Measurements from ENCODE around the gene CSF3.

Gene CSF3

DNA sequence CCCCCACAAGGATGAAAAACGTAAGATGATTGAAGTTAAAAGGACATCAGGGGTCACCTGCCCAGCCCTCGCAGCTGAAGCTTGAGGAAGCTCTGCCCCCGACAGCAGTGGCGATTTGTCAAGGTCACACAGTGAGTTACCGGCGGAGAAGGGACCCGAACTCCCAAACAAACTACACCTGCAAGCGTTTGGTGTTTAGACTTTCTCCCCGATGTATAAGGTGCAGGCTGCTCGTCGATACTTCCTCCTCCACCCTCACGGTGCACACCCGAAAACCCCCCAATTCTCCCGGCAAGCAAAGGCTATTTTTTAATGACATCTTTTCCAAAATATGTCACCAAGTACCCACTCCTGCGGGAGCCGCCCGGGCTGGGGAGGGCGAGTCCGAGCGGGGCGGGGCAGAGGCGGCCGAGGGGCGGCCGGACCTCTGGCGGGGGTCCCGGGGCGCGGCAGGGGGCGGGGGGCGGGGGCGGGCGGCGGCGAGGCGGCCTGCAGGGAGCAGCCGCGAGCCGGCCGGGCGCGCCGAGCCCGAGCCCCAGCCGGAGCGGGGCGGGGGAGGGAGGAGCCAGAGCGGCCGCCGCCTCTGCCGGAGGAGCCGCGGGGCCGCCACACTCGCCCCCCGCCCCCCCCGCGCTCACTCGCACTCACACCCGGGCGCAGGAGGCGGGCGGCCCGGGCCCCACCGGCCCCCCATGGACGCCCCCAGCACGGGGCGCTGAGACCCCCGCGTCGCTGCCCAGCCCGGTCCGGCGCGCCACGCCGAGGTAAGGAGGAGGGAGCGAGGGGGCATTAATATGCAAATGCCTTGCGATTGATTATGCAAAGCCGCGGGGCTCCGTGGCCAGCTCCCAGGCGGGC, 47.3 kb downstream of the CSF3 start, which contains the start of gene THRA:
THRA (plus strand) TSS at position 637 of the 858 bp plus-strand sequence. CDS start 11,524 bp downstream, outside the sequence.
- no peak for TF ChIP-seq CREB1 (IDR thresholded peaks at IDR 0.05; ENCODE audit: low read depth)
- TF ChIP-seq RAD21 (IDR thresholded peaks at IDR 0.05; ENCODE audit: low read depth), result peak; percentile 4; the same call in 1 of the 2 replicates

- TF ChIP-seq, protein P1, sequence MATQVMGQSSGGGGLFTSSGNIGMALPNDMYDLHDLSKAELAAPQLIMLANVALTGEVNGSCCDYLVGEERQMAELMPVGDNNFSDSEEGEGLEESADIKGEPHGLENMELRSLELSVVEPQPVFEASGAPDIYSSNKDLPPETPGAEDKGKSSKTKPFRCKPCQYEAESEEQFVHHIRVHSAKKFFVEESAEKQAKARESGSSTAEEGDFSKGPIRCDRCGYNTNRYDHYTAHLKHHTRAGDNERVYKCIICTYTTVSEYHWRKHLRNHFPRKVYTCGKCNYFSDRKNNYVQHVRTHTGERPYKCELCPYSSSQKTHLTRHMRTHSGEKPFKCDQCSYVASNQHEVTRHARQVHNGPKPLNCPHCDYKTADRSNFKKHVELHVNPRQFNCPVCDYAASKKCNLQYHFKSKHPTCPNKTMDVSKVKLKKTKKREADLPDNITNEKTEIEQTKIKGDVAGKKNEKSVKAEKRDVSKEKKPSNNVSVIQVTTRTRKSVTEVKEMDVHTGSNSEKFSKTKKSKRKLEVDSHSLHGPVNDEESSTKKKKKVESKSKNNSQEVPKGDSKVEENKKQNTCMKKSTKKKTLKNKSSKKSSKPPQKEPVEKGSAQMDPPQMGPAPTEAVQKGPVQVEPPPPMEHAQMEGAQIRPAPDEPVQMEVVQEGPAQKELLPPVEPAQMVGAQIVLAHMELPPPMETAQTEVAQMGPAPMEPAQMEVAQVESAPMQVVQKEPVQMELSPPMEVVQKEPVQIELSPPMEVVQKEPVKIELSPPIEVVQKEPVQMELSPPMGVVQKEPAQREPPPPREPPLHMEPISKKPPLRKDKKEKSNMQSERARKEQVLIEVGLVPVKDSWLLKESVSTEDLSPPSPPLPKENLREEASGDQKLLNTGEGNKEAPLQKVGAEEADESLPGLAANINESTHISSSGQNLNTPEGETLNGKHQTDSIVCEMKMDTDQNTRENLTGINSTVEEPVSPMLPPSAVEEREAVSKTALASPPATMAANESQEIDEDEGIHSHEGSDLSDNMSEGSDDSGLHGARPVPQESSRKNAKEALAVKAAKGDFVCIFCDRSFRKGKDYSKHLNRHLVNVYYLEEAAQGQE (IDR thresholded peaks at IDR 0.05; ENCODE audit: low read depth), result no peak
- TF ChIP-seq USF1 (IDR thresholded peaks at IDR 0.05), result no peak
- no peak for TF ChIP-seq FOXM1 (IDR thresholded peaks at IDR 0.05; ENCODE audit: borderline replicate concordance, low read depth)
- peak; percentile 56 for TF ChIP-seq CEBPB (IDR thresholded peaks at IDR 0.05)
- no peak for TF ChIP-seq NFIC (IDR thresholded peaks at IDR 0.05)
- TF ChIP-seq ZBTB7A (IDR thresholded peaks at IDR 0.05; ENCODE audit: low read depth), result peak; percentile 85; the same call in 1 of the 2 replicates
- no peak for TF ChIP-seq RAD21 (IDR thresholded peaks at IDR 0.05; ENCODE audit: low read depth)
- TF ChIP-seq YY1 (IDR thresholded peaks at IDR 0.05; ENCODE audit: low read depth), result peak; percentile 45; the same call in 1 of the 2 replicates
- peak; percentile 47; the same call in 1 of the 2 replicates for TF ChIP-seq TEAD4 (IDR thresholded peaks at IDR 0.05)
- TF ChIP-seq TCF12 (IDR thresholded peaks at IDR 0.05; ENCODE audit: low read depth), result no peak
- TF ChIP-seq TAF1 (IDR thresholded peaks at IDR 0.05; ENCODE audit: low read depth), result peak; percentile 32; the same call in 1 of the 2 replicates
- TF ChIP-seq EP300 (IDR thresholded peaks at IDR 0.05; ENCODE audit: borderline replicate concordance), result no peak
Observed at GRCh38 chr17:40063187-40063771, 48.0 kb downstream of the CSF3 start.

DNA sequence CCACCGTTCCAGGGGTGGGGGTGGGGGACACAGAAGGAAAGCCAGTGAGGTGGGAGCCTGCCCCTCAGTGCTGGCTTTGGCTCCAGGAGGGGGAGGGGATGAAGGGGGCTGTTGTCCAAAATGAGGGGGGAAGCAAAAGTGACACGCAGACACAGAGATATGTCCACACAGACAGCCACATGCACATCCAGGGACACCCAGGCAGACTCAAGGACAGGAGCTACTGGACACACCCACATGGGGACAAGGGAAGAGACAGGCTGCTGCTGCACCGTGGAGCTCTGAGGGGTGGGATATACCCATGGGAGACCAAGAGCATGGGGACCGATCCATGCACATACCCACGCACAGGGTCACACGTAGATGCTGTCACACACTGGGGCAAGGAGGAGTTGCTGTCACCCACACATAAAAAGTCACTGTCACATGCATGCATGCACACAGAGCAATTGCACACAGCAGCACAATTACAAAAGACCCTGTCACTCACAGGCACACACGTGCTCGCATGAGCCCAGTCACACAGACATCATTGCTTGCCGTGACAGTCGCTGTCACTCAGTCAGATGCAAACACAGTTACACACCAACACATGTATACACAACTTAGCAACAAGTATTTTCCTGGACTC, 48.8 kb downstream of the CSF3 start:
- TF ChIP-seq, protein P1 (IDR thresholded peaks at IDR 0.05; ENCODE audit: low read depth), result no peak
- TF ChIP-seq EGR1 (IDR thresholded peaks at IDR 0.05) (no peak), TAF1 (IDR thresholded peaks at IDR 0.05; ENCODE audit: low read depth) (no peak), FOXM1 (IDR thresholded peaks at IDR 0.05; ENCODE audit: borderline replicate concordance, low read depth) (no peak), CEBPB (IDR thresholded peaks at IDR 0.05) (no peak), NFIC (IDR thresholded peaks at IDR 0.05) (no peak), MAX (IDR thresholded peaks at IDR 0.05) (no peak), TCF12 (IDR thresholded peaks at IDR 0.05; ENCODE audit: low read depth) (no peak), EP300 (IDR thresholded peaks at IDR 0.05; ENCODE audit: borderline replicate concordance) (no peak)

GRCh38 chr17:40064971-40065768, 49.9 kb downstream of the CSF3 start:
- TF ChIP-seq YY1 (IDR thresholded peaks at IDR 0.05; ENCODE audit: low read depth) (no peak), ZBTB7A (IDR thresholded peaks at IDR 0.05; ENCODE audit: low read depth) (peak; percentile 73; the same call in 1 of the 2 replicates)

GRCh38 chr17:40065769-40066510, 50.7 kb downstream of the CSF3 start:
- no peak for TF ChIP-seq TCF12 (IDR thresholded peaks at IDR 0.05; ENCODE audit: low read depth)
- no peak for TF ChIP-seq CREB1 (IDR thresholded peaks at IDR 0.05; ENCODE audit: low read depth)
- TF ChIP-seq EGR1 (IDR thresholded peaks at IDR 0.05), result no peak
- TF ChIP-seq CEBPB (IDR thresholded peaks at IDR 0.05), result no peak
- TF ChIP-seq YY1 (IDR thresholded peaks at IDR 0.05; ENCODE audit: low read depth), result no peak
- TF ChIP-seq ZBTB7A (IDR thresholded peaks at IDR 0.05; ENCODE audit: low read depth), result no peak
- TF ChIP-seq TEAD4 (IDR thresholded peaks at IDR 0.05), result no peak
- TF ChIP-seq FOXM1 (IDR thresholded peaks at IDR 0.05; ENCODE audit: borderline replicate concordance, low read depth), result no peak
- TF ChIP-seq EP300 (IDR thresholded peaks at IDR 0.05; ENCODE audit: borderline replicate concordance), result no peak
- no peak for TF ChIP-seq USF1 (IDR thresholded peaks at IDR 0.05)
- TF ChIP-seq, protein P1 (IDR thresholded peaks at IDR 0.05; ENCODE audit: low read depth), result no peak
- TF ChIP-seq RAD21 (IDR thresholded peaks at IDR 0.05; ENCODE audit: low read depth), result no peak
- no peak for TF ChIP-seq MAX (IDR thresholded peaks at IDR 0.05)
- no peak for TF ChIP-seq NFIC (IDR thresholded peaks at IDR 0.05)
- no peak for TF ChIP-seq TAF1 (IDR thresholded peaks at IDR 0.05; ENCODE audit: low read depth)

Data from Ishikawa (cell line).